HepG2 (cell line): ENCODE data around the gene TLCD1. TPM values are rescaled to one million over a fixed set of nuclear protein-coding genes. Genes with fewer than 3 reads are reported as not detected.
A peak's percentile ranks its signal among the peaks of the same experiment; 100 is the strongest.

Experiments used
- ARID2 ChIP-seq: sonication (generic); formaldehyde crosslinking; IDR thresholded peaks from 2 replicates; pipeline ENCODE4 v1.8.1; 2022; ENCODE audit warnings: mild to moderate bottlenecking, missing genetic modification reagents, borderline replicate concordance
- ATF5 ChIP-seq: sonication (generic); formaldehyde crosslinking; IDR thresholded peaks from 2 replicates; pipeline ENCODE4 v1.4.0; 2020; ENCODE audit warnings: mild to moderate bottlenecking, low read depth, missing genetic modification reagents
- CBX5 ChIP-seq: sonication (generic); formaldehyde crosslinking; IDR thresholded peaks from 2 replicates; pipeline ENCODE4 v1.4.0; 2020; ENCODE audit warnings: missing genetic modification reagents, borderline replicate concordance
- GATA4 ChIP-seq: sonication (generic); IDR thresholded peaks from 2 replicates; pipeline ENCODE4 v1.6.1; 2016; ENCODE audit warnings: antibody characterized with exemption, low read depth, borderline replicate concordance
- GFI1 ChIP-seq: sonication (generic); formaldehyde crosslinking; IDR thresholded peaks from 2 replicates; pipeline ENCODE4 v1.5.0; 2020; ENCODE audit warnings: missing genetic modification reagents, mild to moderate bottlenecking, borderline replicate concordance
- ISL2 ChIP-seq: sonication (generic); formaldehyde crosslinking; IDR thresholded peaks from 2 replicates; pipeline ENCODE4 v1.5.0; 2020; ENCODE audit warnings: missing genetic modification reagents
- KLF12 ChIP-seq: sonication (generic); formaldehyde crosslinking; IDR thresholded peaks from 2 replicates; pipeline ENCODE4 v1.4.0; 2020; ENCODE audit warnings: missing genetic modification reagents, borderline replicate concordance
- RARA ChIP-seq: IDR thresholded peaks from 2 replicates; pipeline ENCODE4 v1.6.1; 2016; ENCODE audit warnings: missing genetic modification reagents, missing compliant biosample characterization
- RBFOX2 ChIP-seq: fragments of 200-400 bp; formaldehyde crosslinking; IDR thresholded peaks from 2 replicates; pipeline ENCODE4 v1.6.1; 2017; ENCODE audit warnings: low read depth, mild to moderate bottlenecking, low read length
- THAP11 ChIP-seq: IDR thresholded peaks from 2 replicates; pipeline ENCODE4 v1.6.1; 2016; ENCODE audit warnings: missing biosample characterization, missing genetic modification reagents
- ZNF362 ChIP-seq: sonication (generic); formaldehyde crosslinking; IDR thresholded peaks from 2 replicates; pipeline ENCODE4 v1.4.0; 2020; ENCODE audit warnings: missing genetic modification reagents, mild to moderate bottlenecking, borderline replicate concordance
- polyA plus RNA-seq, 8 experiments: library from polyadenylated mRNA; depleted of rRNA in 3 of 8; stranded (reverse) in 7 of 8; unstranded in 1 of 8; fragments of >200 nt; fragmentation: Illumina TruSeq in 4 of 8; extraction: Trizol in 4 of 8; gene quantifications; 2 replicates each; pipeline versions ENCODE4 v1.2.1 to v1.2.3, GENCODE V29; 2011 to 2016; ENCODE audit warnings: low read depth in 4 of 8, missing spikeins in 1 of 8, mixed read lengths in 1 of 8; ENCODE audit not compliant: insufficient read depth in 1 of 8
- total RNA-seq, 5 experiments: library from RNA; depleted of rRNA; stranded (reverse); fragments of >200 nt; fragmentation: Illumina TruSeq; extraction: Trizol; gene quantifications; 2 replicates each; pipeline ENCODE4 v1.2.3, GENCODE V29; 2016; ENCODE audit warnings: low read depth in 1 of 5
- TF ChIP-seq, protein P1 (sequence below): sonication (generic); IDR thresholded peaks from 2 replicates; pipeline ENCODE4 v1.6.1; 2016; ENCODE audit warnings: low read depth, borderline replicate concordance
- TF ChIP-seq, protein P2 (sequence below): sonication (generic); formaldehyde crosslinking; conservative IDR thresholded peaks from 2 replicates; pipeline ENCODE4 v1.4.0; 2020; ENCODE audit warnings: mild to moderate bottlenecking, missing genetic modification reagents, moderate library complexity
- TF ChIP-seq, protein P3 (sequence below): IDR thresholded peaks from 2 replicates; pipeline ENCODE4 v1.6.1; 2012; ENCODE audit warnings: low read length, improper control_type of control experiment
- TF ChIP-seq, protein P4 (sequence below): sonication (generic); formaldehyde crosslinking; IDR thresholded peaks from 2 replicates; pipeline ENCODE4 v1.8.1; 2023; ENCODE audit warnings: missing genetic modification reagents, inconsistent platforms, borderline replicate concordance

The TLCD1 gene
- total and polyA plus RNA-seq, 2 of the 13 experiments (the other 11 are each of a cell fraction or from before 2014, with no cell fraction given) = 14.9 to 19.6 TPM

DNA sequence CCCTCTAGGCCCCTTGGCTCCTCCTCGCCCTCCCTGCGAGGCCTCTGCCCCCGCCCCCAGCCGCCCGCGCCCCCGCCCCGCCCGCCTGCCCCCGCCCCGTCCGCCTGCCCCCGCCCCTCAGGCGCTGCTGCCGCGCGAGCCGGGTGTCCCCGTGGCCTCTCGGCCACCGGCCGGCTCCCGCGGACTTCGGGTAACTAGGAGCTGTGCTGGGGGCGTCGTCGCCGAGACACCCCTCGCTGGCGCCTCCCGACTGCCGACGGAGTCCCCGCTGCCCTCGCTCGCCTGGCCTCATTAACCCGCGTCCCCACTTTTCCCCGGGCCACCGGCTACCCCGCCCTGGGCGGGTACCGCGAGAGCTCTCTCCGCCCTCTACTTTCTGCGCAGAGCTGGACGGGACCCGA lies at the start of gene TLCD1 (continued):
- TF ChIP-seq ISL2 (CRISPR knock-in tag) = no peak
- no peak for TF ChIP-seq ARID2
- TF ChIP-seq GATA4 = no peak
- TF ChIP-seq THAP11 = no peak
- TF ChIP-seq GFI1 = 0 out of 2 replicates have a peak, but pooled peaks have one; percentile 2
- no peak for TF ChIP-seq CBX5 (CRISPR knock-in tag)
- TF ChIP-seq, protein P1, sequence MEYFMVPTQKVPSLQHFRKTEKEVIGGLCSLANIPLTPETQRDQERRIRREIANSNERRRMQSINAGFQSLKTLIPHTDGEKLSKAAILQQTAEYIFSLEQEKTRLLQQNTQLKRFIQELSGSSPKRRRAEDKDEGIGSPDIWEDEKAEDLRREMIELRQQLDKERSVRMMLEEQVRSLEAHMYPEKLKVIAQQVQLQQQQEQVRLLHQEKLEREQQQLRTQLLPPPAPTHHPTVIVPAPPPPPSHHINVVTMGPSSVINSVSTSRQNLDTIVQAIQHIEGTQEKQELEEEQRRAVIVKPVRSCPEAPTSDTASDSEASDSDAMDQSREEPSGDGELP = no peak
- TF ChIP-seq KLF12 (CRISPR knock-in tag) = no peak
- TF ChIP-seq, protein P2, sequence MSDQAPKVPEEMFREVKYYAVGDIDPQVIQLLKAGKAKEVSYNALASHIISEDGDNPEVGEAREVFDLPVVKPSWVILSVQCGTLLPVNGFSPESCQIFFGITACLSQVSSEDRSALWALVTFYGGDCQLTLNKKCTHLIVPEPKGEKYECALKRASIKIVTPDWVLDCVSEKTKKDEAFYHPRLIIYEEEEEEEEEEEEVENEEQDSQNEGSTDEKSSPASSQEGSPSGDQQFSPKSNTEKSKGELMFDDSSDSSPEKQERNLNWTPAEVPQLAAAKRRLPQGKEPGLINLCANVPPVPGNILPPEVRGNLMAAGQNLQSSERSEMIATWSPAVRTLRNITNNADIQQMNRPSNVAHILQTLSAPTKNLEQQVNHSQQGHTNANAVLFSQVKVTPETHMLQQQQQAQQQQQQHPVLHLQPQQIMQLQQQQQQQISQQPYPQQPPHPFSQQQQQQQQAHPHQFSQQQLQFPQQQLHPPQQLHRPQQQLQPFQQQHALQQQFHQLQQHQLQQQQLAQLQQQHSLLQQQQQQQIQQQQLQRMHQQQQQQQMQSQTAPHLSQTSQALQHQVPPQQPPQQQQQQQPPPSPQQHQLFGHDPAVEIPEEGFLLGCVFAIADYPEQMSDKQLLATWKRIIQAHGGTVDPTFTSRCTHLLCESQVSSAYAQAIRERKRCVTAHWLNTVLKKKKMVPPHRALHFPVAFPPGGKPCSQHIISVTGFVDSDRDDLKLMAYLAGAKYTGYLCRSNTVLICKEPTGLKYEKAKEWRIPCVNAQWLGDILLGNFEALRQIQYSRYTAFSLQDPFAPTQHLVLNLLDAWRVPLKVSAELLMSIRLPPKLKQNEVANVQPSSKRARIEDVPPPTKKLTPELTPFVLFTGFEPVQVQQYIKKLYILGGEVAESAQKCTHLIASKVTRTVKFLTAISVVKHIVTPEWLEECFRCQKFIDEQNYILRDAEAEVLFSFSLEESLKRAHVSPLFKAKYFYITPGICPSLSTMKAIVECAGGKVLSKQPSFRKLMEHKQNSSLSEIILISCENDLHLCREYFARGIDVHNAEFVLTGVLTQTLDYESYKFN (CRISPR knock-in tag) = no peak
- 0 out of 2 replicates have a peak, but pooled peaks have one; percentile 36 for TF ChIP-seq RBFOX2
- no peak for TF ChIP-seq ATF5
- TF ChIP-seq, protein P3, sequence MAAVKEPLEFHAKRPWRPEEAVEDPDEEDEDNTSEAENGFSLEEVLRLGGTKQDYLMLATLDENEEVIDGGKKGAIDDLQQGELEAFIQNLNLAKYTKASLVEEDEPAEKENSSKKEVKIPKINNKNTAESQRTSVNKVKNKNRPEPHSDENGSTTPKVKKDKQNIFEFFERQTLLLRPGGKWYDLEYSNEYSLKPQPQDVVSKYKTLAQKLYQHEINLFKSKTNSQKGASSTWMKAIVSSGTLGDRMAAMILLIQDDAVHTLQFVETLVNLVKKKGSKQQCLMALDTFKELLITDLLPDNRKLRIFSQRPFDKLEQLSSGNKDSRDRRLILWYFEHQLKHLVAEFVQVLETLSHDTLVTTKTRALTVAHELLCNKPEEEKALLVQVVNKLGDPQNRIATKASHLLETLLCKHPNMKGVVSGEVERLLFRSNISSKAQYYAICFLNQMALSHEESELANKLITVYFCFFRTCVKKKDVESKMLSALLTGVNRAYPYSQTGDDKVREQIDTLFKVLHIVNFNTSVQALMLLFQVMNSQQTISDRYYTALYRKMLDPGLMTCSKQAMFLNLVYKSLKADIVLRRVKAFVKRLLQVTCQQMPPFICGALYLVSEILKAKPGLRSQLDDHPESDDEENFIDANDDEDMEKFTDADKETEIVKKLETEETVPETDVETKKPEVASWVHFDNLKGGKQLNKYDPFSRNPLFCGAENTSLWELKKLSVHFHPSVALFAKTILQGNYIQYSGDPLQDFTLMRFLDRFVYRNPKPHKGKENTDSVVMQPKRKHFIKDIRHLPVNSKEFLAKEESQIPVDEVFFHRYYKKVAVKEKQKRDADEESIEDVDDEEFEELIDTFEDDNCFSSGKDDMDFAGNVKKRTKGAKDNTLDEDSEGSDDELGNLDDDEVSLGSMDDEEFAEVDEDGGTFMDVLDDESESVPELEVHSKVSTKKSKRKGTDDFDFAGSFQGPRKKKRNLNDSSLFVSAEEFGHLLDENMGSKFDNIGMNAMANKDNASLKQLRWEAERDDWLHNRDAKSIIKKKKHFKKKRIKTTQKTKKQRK = no peak
- TF ChIP-seq ZNF362 (CRISPR knock-in tag) = no peak
- no peak for TF ChIP-seq RARA (CRISPR knock-in tag)
- TF ChIP-seq, protein P4, sequence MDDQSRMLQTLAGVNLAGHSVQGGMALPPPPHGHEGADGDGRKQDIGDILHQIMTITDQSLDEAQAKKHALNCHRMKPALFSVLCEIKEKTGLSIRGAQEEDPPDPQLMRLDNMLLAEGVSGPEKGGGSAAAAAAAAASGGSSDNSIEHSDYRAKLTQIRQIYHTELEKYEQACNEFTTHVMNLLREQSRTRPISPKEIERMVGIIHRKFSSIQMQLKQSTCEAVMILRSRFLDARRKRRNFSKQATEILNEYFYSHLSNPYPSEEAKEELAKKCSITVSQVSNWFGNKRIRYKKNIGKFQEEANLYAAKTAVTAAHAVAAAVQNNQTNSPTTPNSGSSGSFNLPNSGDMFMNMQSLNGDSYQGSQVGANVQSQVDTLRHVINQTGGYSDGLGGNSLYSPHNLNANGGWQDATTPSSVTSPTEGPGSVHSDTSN = 0 out of 2 replicates have a peak, but pooled peaks have one; percentile 10
